Measurements from ENCODE around the gene TCF25.
A peak's percentile ranks its signal among the peaks of the same experiment; 100 is the strongest.
"Not testable (repeated sequence)": the region's sequence is repeated elsewhere in the genome, so short reads cannot be mapped to it uniquely, and the experiment has no call there.

TCF25 gene

DNA sequence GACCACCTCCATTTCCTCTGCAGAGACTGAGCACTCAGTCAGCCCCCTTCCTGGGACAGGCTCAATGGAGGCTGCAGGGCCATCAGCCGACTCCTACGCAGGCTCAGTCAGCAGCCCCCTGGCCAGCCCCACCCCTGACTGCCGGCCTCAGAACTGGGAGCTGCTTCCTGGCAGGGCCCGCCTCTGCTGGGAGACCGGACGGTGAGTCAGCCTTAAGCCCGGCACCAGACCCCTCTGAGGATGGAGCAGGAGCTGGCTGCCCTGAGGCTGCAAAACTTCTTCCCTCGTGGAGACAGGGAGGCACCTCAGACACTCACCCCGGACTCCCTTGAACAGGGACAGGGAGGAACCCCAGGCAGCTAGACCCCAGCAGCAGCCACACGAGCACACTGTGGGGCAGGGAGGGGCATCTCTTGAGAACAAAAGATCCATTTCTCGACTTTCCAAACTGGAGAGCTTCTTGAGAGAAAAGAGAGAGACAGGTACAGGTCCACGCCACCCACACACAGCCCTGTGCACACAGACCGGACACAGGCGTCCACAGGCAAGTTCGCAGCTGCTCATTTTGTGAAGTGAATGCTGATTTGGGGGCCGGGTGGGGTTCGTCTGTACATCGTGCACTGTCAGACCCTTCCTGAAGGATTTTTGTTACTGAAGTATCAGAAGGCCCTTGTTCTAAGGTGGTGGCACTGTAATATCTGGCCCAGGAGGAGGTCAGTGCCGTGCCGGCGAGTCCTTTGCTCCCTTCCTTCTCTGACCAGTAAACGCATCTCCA is 48.5 kb downstream of the TCF25 start:
- DNase-seq: peak; percentile 85

DNA sequence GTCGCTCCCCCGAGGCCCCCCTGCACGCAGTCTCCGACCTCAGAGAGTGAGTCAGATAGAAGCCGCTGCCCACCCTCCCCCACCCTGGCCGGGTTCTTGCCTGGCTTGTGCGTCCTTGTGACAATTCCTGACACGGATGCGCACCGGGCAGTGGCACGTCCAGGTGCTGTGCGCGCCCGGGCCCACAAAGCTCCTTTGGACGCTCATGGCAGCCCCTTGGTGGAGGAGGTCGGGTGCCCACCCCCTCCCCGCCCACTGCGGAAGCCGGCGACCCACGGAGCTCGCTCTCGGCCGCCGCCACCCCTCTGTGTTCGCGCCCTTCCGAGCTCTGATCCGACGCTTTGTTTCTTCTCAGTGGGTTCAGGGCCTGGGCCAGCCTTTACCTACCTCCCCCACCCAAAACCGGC is 49.1 kb downstream of the TCF25 start:
- DNase-seq: peak; percentile 64

- peak; percentile 64 for DNase-seq
Observed at GRCh38 chr16:89922884-89923639, 49.7 kb downstream of the TCF25 start, which contains the start of gene TUBB3. TSS of gene TUBB3 (plus strand) at chr16:89923342. CDS start at chr16:89923402, 60 bp downstream.

DNA sequence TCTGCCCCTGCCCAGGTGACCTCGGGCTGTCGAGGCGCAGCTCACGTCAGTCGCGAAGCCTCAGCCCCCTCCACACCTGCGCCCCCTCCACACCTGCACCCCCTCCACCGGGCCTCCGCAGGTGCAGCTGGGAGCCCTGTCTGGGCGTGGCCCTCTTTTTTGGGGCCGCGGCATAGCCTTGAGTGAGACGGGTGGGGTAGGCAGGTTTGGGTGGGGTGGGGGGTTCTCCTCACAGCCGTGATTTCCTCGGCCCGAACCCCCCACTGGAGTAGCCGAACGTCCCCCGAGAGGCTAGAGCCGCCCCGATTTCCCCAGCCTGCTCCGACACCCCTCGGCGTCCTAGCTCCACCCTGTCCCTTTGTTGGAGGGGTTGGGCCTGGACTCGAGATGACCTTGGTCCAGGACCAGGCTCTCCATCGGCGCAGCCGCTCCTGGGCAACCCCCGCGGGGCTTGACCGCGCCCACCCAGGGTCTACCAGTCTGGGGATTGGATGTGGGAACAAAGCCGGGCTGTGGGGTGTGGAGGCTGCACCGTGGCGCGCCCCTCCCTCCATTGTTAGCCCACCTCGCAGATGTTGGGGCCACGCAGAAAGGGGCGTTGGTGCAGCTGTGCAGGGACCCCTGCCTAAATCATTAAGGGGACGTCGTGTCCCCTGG is 50.4 kb downstream of the TCF25 start:
- no peak for DNase-seq

- no peak for DNase-seq
Observed at GRCh38 chr16:89924297-89924924, 51.0 kb downstream of the TCF25 start.

GRCh38 chr16:89924925-89925307 is 51.5 kb downstream of the TCF25 start:
- peak; percentile 7 for DNase-seq

DNA sequence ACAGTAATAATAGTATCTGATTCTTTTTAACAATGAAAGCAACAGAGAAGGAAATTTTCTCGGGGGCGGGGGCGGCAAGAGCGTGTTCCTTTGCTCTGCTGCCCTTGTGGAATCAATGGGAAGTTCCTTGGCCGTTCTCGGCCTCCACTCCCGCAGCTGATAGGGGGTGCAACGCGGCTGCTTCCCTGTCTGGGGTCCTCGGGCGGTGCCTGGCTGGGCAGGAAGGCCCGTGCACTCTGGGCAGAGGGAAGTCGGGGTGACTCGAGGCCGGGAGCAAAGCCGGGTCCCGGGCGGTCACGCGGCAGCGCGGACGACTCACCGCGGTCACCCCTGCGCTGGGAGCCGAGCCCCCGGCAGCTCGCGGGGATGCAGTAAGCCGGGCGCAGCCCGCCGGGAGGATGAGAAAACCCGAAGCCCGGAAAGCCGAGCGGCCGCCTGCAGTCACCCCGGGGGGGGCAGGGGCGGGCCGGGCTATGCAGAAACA is 52.2 kb downstream of the TCF25 start:
- DNase-seq: peak; percentile 13

DNA sequence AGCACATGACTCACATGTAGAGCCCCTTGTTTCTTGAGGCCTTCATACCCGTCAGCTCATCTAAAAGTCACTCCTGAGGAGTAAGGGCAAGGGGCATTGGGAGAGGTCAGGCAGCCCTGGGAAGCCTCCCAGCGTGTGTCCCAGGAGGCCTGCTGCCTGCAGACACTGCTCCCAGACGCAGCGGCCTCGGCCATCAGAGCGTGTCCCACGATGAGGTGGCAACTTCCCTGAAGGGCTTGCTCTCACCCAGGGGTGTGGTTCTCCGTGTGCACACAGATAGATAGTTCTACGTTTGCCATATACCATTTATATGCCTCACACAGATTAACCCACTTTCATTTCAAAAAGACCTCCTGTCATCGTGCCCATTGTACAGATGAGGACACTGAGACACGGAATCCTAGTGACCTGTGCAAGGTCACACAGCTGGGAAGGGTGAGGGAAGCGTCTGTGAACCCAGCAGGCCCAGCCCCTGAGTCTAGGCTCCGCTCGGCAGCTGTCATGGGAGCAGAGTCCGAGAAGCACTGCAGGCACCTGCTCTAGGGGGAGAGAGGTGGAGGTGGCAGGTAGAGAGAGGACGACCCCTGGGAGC is 58.0 kb downstream of the TCF25 start:
- no peak for DNase-seq

- no peak for DNase-seq
Observed at GRCh38 chr16:89931964-89932363, 58.6 kb downstream of the TCF25 start.

- DNase-seq: not testable (repeated sequence)
Observed at GRCh38 chr16:89934019-89934418, 60.6 kb downstream of the TCF25 start.

DNA sequence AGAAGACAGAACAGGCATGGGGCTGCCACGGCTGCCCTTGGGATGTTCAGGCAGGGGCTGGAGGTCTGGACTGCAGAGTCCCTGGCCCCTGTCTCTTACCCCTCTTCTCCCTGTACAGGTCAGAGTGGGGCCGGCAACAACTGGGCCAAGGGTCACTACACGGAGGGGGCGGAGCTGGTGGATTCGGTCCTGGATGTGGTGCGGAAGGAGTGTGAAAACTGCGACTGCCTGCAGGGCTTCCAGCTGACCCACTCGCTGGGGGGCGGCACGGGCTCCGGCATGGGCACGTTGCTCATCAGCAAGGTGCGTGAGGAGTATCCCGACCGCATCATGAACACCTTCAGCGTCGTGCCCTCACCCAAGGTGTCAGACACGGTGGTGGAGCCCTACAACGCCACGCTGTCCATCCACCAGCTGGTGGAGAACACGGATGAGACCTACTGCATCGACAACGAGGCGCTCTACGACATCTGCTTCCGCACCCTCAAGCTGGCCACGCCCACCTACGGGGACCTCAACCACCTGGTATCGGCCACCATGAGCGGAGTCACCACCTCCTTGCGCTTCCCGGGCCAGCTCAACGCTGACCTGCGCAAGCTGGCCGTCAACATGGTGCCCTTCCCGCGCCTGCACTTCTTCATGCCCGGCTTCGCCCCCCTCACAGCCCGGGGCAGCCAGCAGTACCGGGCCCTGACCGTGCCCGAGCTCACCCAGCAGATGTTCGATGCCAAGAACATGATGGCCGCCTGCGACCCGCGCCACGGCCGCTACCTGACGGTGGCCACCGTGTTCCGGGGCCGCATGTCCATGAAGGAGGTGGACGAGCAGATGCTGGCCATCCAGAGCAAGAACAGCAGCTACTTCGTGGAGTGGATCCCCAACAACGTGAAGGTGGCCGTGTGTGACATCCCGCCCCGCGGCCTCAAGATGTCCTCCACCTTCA is 61.5 kb downstream of the TCF25 start:
- DNase-seq: no peak

DNA sequence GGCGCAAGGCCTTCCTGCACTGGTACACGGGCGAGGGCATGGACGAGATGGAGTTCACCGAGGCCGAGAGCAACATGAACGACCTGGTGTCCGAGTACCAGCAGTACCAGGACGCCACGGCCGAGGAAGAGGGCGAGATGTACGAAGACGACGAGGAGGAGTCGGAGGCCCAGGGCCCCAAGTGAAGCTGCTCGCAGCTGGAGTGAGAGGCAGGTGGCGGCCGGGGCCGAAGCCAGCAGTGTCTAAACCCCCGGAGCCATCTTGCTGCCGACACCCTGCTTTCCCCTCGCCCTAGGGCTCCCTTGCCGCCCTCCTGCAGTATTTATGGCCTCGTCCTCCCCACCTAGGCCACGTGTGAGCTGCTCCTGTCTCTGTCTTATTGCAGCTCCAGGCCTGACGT is 62.2 kb downstream of the TCF25 start:
- not testable (repeated sequence) for DNase-seq

- DNase-seq: no peak
Observed at GRCh38 chr16:89936034-89936433, 62.6 kb downstream of the TCF25 start.

GRCh38 chr16:89936508-89936907 is 63.1 kb downstream of the TCF25 start:
- no peak for DNase-seq

DNA sequence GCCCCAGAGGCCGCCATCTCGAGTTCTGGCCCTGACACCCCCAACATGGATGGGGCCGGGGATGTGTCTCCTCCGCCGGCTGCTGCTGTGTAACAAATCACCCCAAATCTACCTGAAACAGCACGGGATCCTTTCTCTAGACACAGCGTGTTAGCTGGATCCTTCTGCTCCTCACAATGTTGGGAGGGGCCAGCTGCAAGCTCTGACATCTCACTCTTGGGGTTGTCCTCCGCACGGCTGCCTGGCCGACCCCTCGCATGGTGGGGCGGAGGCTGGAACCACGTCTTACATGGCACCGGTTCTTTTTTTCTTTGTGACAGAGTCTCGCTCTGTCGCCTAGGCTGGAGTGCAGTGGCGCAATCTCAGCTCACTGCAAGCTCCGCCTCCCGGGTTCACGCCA is 63.6 kb downstream of the TCF25 start:
- DNase-seq: no peak

GRCh38 chr16:89938175-89938885 is 64.9 kb downstream of the TCF25 start:
- DNase-seq: no peak

GRCh38 chr16:89944773-89945172 is 71.4 kb downstream of the TCF25 start:
- no peak for DNase-seq

DNA sequence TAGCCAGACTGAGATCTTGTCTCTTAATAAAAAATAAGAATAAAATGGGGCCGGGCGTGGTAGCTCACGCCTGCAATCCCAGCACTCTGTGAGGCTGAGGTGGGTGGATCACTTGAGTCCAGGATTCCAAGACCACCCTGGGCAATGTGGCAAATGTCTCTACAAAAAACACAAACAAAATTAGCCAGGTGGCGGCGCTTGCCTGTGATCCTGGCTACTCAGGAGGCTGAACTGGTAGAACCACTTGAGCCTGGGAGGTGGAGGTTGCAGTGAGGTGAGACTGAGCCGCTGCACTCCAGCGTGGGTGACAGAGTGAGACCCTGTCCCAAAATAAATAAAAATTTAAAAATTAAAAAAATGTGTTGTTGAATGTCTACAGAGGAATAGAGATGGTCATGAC is 72.3 kb downstream of the TCF25 start:
- no peak for DNase-seq

DNA sequence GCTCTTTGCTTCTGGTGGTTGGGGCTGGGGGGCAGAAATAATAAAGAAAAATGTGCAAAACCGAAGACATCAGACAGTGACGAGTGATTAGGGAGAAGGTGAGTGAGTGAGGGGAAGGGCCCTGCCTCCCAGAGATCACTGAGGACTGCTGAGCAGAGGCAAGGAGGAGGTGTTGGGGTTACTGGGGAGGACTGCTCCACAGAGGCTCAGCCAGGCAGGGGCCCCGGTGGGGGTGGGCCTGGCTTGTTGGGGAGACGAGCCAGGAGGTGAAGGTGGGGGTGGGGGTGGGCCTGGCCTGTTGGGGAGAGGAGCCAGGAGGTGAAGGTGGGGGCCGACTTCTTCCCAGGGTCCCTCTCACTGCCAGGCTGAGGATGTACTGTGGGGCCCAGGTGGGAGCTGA is 73.1 kb downstream of the TCF25 start:
- DNase-seq: no peak

DNA sequence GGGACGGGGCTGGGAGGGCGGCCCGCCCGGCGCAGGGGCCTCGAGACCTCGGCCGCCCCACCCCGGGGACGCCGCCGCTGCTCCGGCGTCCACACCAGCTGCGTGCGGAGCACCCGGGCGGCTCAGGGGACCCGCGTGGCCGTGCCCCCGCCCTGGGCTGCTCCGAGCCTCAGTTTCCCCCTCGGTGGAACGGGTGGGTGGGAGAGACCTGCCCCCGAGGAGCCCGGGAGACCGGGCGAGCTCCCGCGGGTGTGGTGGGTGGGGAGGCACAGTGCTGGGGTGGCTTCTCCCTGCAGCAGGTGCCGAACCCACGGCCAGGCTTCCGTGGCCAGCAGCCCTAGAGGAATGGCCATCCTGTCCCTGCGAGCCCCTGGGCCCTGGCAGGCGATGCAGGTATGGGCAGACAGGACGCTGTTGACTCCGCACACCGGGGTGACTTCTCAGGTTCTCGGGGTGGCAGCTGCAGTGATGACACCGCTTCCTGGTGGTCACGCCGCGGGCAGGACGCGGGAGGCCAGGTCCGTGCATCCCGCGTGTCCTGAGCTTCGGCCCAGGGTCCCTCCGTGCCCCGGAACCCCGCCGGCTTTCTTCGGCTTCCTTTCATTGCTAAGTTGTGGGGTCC is 75.8 kb downstream of the TCF25 start:
- DNase-seq: no peak
